ENCODE results near the gene DGKG.

- no peak for TF ChIP-seq JUND (IDR thresholded peaks at IDR 0.05; ENCODE audit: low read length)
- no peak for TF ChIP-seq POLR2AphosphoS5 (IDR thresholded peaks at IDR 0.05; ENCODE audit: low read depth, low read length)
These were observed 34.0 kb downstream of the DGKG start for GRCh38 chr3:186327912-186328487.
